GM12892 (cell line): ENCODE measurements around the gene ATP9A.

Experiments used
- POLR2A ChIP-seq: IDR thresholded peaks from 2 replicates; pipeline ENCODE4 v1.6.1; 2011; ENCODE audit warnings: low read depth, low read length, control low read depth
- POLR2AphosphoS5 ChIP-seq: IDR thresholded peaks from 2 replicates; pipeline ENCODE4 v1.6.1; 2011; ENCODE audit warnings: low read depth, low read length, control low read depth

GRCh38 chr20:51667002-51667408 is 101.2 kb downstream of the ATP9A start:
- no peak for TF ChIP-seq POLR2A
- no peak for TF ChIP-seq POLR2AphosphoS5
